AG09309 (cell line): ENCODE data around the gene MYO3B.

Experiments
- DNase-seq: peaks from one replicate; pipeline ENCODE4 v3.0.0-alpha.2; 2010; ENCODE audit warnings: low read depth
- H3K4me3 ChIP-seq: 2 replicates; pipeline ENCODE4 v1.5.1; 2011; ENCODE audit warnings: mild to moderate bottlenecking, low read depth, low read length, moderate library complexity; ENCODE audit not compliant: control insufficient read depth
- CTCF ChIP-seq: IDR thresholded peaks from 2 replicates; pipeline ENCODE4 v1.5.1; 2011; ENCODE audit warnings: mild to moderate bottlenecking, low read depth, low read length, inconsistent platforms; ENCODE audit not compliant: insufficient read depth, control insufficient read depth; ENCODE audit errors: missing control alignments

Gene MYO3B

GRCh38 chr2:170297496-170297895 lies 119.5 kb downstream of the MYO3B start:
- no peak for TF ChIP-seq CTCF
- H3K4me3 ChIP-seq, result no peak overlapping the region
- no peak for DNase-seq

- no peak for TF ChIP-seq CTCF
- no peak overlapping the region for H3K4me3 ChIP-seq
- no peak for DNase-seq
Measured at GRCh38 chr2:170298115-170298514, 120.2 kb downstream of the MYO3B start.

- TF ChIP-seq CTCF, result no peak
- H3K4me3 ChIP-seq, result no peak overlapping the region
- no peak for DNase-seq
Measured at GRCh38 chr2:170298861-170299429, 121.0 kb downstream of the MYO3B start.

GRCh38 chr2:170300993-170301392 lies 123.0 kb downstream of the MYO3B start:
- no peak for DNase-seq
- no peak for TF ChIP-seq CTCF
- no peak overlapping the region for H3K4me3 ChIP-seq

GRCh38 chr2:170301626-170302025 lies 123.7 kb downstream of the MYO3B start:
- no peak for DNase-seq

GRCh38 chr2:170305711-170306110 lies 127.8 kb downstream of the MYO3B start:
- no peak overlapping the region for H3K4me3 ChIP-seq
- no peak for DNase-seq
- TF ChIP-seq CTCF, result no peak

More at GRCh38 chr2:170301626-170302025, 123.7 kb downstream of the MYO3B start:
- no peak for TF ChIP-seq CTCF
- H3K4me3 ChIP-seq, result no peak overlapping the region
